Retinal pigment epithelial cell (primary cell): ENCODE data around the gene VPS11.

Source experiments
- DNase-seq: peaks from one replicate; pipeline ENCODE4 v3.0.0-alpha.2; 2010; ENCODE audit warnings: low read depth
- H3K4me3 ChIP-seq: 2 replicates; pipeline ENCODE4 v1.5.1; 2011; ENCODE audit warnings: mild to moderate bottlenecking, low read length, control low read depth, moderate library complexity
- TF ChIP-seq, protein P1 (sequence below): conservative IDR thresholded peaks from 2 replicates; pipeline ENCODE4 v1.5.1; 2011; ENCODE audit warnings: low read depth, low read length, control low read depth, inconsistent platforms

The VPS11 gene

DNA sequence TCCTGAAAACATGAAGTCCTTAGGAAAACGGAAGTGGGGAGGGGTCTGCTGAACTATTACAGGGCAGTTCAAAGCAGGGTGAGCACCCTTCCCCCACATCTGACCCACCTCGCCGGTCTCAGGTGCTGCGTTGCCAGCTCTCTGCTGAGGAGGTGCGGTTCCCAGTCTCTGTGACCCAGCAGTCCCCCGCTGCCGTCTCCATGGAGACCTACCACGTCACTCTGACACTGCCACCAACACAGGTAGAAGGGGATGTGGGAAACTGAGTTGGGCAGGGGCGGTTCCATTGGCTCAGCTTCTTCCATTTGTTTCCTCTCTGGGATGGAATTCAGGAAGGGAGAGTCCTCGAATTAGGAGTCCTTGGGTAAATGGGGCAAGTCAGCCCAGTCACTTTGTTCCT lies 42.8 kb downstream of the VPS11 start:
- TF ChIP-seq, protein P1, sequence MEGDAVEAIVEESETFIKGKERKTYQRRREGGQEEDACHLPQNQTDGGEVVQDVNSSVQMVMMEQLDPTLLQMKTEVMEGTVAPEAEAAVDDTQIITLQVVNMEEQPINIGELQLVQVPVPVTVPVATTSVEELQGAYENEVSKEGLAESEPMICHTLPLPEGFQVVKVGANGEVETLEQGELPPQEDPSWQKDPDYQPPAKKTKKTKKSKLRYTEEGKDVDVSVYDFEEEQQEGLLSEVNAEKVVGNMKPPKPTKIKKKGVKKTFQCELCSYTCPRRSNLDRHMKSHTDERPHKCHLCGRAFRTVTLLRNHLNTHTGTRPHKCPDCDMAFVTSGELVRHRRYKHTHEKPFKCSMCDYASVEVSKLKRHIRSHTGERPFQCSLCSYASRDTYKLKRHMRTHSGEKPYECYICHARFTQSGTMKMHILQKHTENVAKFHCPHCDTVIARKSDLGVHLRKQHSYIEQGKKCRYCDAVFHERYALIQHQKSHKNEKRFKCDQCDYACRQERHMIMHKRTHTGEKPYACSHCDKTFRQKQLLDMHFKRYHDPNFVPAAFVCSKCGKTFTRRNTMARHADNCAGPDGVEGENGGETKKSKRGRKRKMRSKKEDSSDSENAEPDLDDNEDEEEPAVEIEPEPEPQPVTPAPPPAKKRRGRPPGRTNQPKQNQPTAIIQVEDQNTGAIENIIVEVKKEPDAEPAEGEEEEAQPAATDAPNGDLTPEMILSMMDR = no peak
- no peak for DNase-seq

DNA sequence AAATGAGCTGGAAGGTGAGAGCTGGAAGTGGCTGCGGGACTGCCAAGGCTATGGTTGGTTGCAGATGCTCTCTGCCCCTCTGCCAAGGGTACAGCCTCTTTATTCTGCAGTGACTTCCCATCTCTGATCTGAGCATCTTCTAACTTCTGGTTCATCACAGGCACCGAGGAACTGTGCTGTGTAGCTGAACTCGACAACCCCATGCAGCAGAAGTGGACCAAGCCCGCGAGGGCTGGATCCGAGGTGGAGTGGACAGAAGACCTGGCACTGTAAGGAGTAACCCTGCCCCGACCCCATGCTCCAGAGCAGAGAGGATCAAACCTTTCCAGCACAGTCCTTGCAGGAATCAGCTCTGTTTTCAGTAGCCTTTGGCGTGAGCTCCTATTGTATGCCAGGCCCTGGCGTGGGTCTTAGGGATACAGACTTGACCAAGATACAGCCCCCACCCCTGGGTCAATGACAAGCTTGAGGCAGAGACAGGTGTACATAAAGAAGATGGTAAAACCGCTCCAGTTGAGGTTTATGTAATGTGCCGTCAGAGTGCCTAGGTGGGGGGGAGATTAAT lies 43.8 kb downstream of the VPS11 start:
- no peak overlapping the region for H3K4me3 ChIP-seq
- no peak for DNase-seq

More for the DNA sequence above, 42.8 kb downstream of the VPS11 start:
- H3K4me3 ChIP-seq = no peak overlapping the region

DNA sequence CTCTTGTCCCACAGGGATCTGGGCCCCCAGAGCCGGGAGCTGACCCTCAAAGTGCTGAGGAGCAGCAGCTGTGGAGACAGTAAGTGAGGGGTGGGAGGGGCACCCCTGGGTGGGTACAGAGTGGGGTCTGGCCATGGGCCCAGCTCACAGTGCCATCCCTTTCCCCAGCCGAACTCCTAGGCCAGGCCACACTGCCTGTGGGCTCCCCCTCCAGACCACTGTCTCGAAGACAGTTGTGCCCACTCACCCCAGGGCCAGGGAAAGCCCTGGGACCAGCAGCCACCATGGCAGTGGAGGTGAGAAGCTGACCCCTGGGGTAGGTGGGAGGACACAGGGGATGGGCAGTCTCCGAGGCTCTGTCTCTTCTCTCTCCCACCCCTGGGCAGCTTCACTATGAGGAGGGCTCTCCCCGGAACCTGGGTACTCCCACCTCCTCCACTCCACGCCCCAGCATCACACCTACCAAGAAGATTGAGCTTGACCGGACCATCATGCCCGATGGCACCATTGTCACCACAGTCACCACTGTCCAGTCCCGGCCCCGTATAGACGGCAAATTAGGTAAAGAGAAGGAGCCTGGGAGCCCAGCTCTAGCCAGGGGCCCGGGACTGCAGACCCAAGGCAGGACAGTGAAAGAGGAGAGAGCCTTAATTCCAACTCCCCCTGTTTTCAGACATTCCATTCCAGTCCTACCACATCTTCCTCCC lies 44.8 kb downstream of the VPS11 start:
- no peak for DNase-seq
- no peak overlapping the region for H3K4me3 ChIP-seq
- TF ChIP-seq, protein P1 = no peak

More for the DNA sequence above, 43.8 kb downstream of the VPS11 start:
- TF ChIP-seq, protein P1 = no peak

DNA sequence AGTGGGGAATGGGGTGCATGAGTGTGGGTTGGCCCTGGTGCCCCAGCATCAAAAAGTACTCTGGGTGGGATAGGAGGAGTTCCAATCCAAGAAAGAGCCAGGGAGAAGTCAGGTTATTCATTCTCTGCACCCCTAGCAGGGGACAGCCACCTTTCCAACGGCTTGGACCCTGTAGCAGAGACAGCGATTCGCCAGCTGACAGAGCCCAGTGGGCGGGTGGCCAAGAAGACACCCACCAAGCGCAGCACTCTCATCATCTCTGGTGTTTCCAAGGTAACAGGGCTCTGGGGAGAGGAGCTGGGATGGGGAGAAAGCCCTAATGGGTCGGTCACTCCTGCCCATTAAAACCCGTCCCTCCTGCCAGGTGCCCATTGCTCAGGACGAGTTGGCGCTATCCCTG lies 46.1 kb downstream of the VPS11 start:
- no peak for DNase-seq
- no peak overlapping the region for H3K4me3 ChIP-seq
- TF ChIP-seq, protein P1 = no peak

DNA sequence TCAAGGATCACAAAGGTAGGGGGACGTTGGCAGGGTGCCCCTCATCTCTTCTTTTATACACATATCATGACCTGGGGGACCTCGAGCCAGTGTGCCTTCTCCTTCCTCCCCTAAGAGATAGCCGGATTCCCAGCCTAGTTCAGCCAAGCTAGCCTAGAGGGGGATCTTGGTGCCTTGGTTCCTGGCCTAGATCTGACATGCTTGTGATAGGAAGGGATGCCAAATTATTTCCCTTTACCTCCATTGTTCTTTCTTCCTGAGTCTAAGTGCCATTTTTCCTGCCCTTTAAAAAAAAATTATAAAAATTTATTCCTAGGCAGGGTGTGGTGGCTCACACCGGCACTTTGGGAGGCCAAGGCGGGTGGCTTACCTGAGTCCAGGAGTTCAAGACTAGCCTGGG lies 46.7 kb downstream of the VPS11 start:
- no peak for DNase-seq
- H3K4me3 ChIP-seq = no peak overlapping the region

DNA sequence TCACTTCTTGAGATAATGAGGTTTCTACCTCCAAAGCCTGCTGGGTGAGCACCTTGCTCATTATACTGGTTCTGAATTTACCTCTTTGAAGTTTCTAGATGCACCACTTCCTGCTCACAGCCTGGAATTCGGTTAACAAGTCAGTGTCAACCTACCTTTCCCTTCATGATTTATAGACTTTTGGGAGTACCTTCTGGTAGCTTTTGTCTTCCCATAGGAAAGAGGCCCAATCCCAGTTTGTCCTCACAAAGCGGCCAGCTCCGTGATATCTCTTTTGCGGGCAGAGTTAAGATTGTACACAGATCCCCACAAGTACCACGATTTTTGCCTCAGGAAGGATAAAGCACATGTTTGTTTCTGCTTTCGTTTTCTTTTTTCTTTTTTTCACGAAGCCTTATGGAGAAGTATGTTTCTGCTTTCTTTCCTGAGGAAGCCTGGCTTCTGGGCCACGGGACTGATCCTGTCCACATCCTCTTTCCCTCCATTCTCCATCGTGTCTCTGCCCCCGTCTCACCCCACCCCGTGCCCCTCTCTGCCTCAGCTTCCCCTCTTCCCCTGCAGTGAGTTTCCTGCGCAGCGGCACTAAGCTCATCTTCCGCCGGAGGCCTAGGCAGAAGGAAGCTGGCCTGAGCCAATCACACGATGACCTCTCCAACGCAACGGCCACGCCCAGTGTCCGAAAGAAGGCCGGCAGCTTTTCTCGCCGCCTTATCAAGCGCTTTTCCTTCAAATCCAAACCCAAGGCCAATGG lies 48.0 kb downstream of the VPS11 start:
- no peak for DNase-seq

More for the DNA sequence above, 46.7 kb downstream of the VPS11 start:
- TF ChIP-seq, protein P1 = no peak

More for the DNA sequence above, 48.0 kb downstream of the VPS11 start:
- TF ChIP-seq, protein P1 = no peak
- H3K4me3 ChIP-seq = no peak overlapping the region
